ENCODE measurements around the gene EYS. TPM values are rescaled to one million over a fixed set of nuclear protein-coding genes. Genes with fewer than 3 reads are reported as not detected.

EYS gene
- total and polyA plus RNA-seq, 9 of the 15 experiments (the other 6 are each of a cell fraction or from before 2014, with no cell fraction given): 0.03 to 0.36 (median 0.10) TPM; not detected in 2

- no peaks in the 10 kb centered on the region for H4K20me1 ChIP-seq (replicated peaks; ENCODE audit: control insufficient read depth, insufficient read depth, low read length)
- CTCF ChIA-PET (ENCODE audit: low intra/inter-chr PET ratio): no interaction called here
- H3K36me3 ChIP-seq (ENCODE audit: control insufficient read depth, insufficient read depth, low read length): no peaks in the 10 kb centered on the region
- H3K4me3 ChIP-seq: no peak overlapping the region
- H3K9ac ChIP-seq (ENCODE audit: insufficient read depth in 1 of 2, low read depth in 2 of 2, low read length in 2 of 2): no peak overlapping the region
- H2AFZ ChIP-seq (ENCODE audit: low read depth, low read length): no peak overlapping the region
- intact Hi-C loops (cut with micrococcal nuclease): no loop called here
- ATAC-seq (0 out of 3 replicates have a peak, but pooled peaks have one; percentile 46), DNase-seq (ENCODE audit: extremely low read depth in 1 of 4, low spot score in 3 of 4) (peak; percentile 9 to 34 (median 29)), FAIRE-seq (no peak)
- in situ Hi-C loops (cut with MboI): no loop called here
- H3K79me2 ChIP-seq (ENCODE audit: control insufficient read depth, insufficient read depth, low read length): no peaks in the 10 kb centered on the region
- H3K27ac ChIP-seq (ENCODE audit: extremely low read depth, low read depth, low read length): no peak overlapping the region
- no TSS peak for BruUV-seq (replicated peaks)
- H3K9me1 ChIP-seq (ENCODE audit: control insufficient read depth, insufficient read depth, low read length): no peaks in the 10 kb centered on the region
- peak; percentile 11 to 46 (median 29); a peak in 3 of 6 replicates for TF ChIP-seq CTCF (IDR thresholded peaks at IDR 0.05 in 2 of 3, conservative IDR thresholded peaks at IDR 0.05 in 1 of 3; ENCODE audit: insufficient read depth in 2 of 3, low read depth in 1 of 3, low read length in 3 of 3)
- TF ChIP-seq RAD21 (CRISPR knock-in tag; conservative IDR thresholded peaks at IDR 0.05 in 1 of 2, IDR thresholded peaks at IDR 0.05 in 1 of 2): 0 out of 4 replicates have a peak, but pooled peaks of 1 of the 2 experiments have one; percentile 6
- no peak for TF ChIP-seq ZNF583 (CRISPR knock-in tag; IDR thresholded peaks at IDR 0.05)
- no peak for TF ChIP-seq TEAD1 (CRISPR knock-in tag; IDR thresholded peaks at IDR 0.05)
- no peaks in the 10 kb centered on the region for H3K4me1 ChIP-seq (replicated peaks in 1 of 2; ENCODE audit: control insufficient read depth in 2 of 2, insufficient read depth in 2 of 2, low read length in 2 of 2)
- no peak overlapping the region for H3K4me2 ChIP-seq (ENCODE audit: insufficient read depth, low read length)
- POLR2A ChIA-PET: no interaction called here
- no peaks in the 10 kb centered on the region for H3K27me3 ChIP-seq (ENCODE audit: control insufficient read depth in 2 of 2, insufficient read depth in 2 of 2, low read length in 2 of 2)
- 1% methylated on average over 4 of the region's 4 CpGs for WGBS (ENCODE audit: insufficient coverage, low coverage, missing lambda C conversion rate)
- H3K9me3 ChIP-seq (replicated peaks; ENCODE audit: control insufficient read depth, insufficient read depth, low read depth, low read length): no peaks in the 10 kb centered on the region
Measured at GRCh38 chr6:64505312-64505711, 1201.7 kb downstream of the EYS start.
